Adrenal gland (tissue), 5 donors: ENCODE results near the gene PLEKHG4B.

Experiments
- POLR2A ChIP-seq, 2 donors: fragments of 450-650 bp; IDR thresholded peaks; one replicate each; pipeline ENCODE4 v1.6.1; 2017; ENCODE audit warnings: antibody characterized with exemption in 2 of 2, mild to moderate bottlenecking in 2 of 2, moderate library complexity in 1 of 2
- TF ChIP-seq, protein P1 (sequence below), 6 experiments: fragments of 450-650 bp in 4 of 6; fragments of 200-600 bp in 2 of 6; sonication (generic) in 1 of 6; IDR thresholded peaks; 1 replicate in 5 of 6; 2 replicates in 1 of 6; pipeline versions ENCODE4 v1.5.1 to v1.8.0; 2016 to 2021; ENCODE audit warnings: antibody characterized with exemption in 6 of 6, mild to moderate bottlenecking in 2 of 6, moderate library complexity in 1 of 6
- donor health status: DM: no; HTN: no; CAD: no.

DNA sequence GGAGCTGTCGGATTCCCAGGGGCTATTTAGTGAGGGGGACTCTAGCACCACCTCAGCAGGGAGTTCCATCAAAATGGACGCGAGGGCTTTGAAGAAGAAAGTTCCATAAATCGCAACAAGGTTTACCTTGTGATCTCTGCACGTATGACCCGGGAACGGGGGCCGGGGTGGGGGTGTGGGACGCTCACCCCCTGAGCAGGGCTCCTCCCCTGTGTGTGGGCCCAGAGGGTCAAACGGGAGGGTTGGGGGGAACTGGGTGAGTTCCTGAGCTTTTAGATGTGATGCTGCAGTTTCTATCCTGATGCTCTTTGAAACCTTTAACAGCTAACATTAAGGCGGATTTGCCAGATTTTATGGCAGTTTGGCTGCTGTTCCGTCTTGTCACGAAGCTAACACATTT, 80.5 kb downstream of the PLEKHG4B start:
- TF ChIP-seq, protein P1, sequence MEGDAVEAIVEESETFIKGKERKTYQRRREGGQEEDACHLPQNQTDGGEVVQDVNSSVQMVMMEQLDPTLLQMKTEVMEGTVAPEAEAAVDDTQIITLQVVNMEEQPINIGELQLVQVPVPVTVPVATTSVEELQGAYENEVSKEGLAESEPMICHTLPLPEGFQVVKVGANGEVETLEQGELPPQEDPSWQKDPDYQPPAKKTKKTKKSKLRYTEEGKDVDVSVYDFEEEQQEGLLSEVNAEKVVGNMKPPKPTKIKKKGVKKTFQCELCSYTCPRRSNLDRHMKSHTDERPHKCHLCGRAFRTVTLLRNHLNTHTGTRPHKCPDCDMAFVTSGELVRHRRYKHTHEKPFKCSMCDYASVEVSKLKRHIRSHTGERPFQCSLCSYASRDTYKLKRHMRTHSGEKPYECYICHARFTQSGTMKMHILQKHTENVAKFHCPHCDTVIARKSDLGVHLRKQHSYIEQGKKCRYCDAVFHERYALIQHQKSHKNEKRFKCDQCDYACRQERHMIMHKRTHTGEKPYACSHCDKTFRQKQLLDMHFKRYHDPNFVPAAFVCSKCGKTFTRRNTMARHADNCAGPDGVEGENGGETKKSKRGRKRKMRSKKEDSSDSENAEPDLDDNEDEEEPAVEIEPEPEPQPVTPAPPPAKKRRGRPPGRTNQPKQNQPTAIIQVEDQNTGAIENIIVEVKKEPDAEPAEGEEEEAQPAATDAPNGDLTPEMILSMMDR (IDR thresholded peaks at IDR 0.05): no peak
- TF ChIP-seq POLR2A (IDR thresholded peaks at IDR 0.05): no peak
